ENCODE data around the gene PIK3CD.

DNA sequence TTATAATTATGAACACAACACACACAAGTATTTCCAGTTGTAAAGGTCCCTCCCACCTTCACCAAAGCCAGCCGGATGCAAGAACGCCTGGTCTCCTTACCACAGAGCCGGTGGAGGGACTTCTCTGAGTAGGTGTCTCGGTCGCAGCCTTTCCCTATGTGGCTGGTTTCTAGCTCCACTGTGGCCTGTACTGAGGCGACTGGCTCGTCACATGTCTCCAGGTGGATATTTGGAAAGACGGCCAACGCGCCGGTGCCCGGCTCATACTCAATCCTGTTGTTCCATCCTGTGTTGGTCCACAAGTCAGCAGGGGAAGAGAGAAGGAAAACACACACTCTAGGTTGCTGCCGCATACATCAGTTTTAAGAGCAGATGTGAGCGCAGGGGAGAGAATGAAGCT, 97.8 kb downstream of the PIK3CD start:
- TF ChIP-seq, protein P1, sequence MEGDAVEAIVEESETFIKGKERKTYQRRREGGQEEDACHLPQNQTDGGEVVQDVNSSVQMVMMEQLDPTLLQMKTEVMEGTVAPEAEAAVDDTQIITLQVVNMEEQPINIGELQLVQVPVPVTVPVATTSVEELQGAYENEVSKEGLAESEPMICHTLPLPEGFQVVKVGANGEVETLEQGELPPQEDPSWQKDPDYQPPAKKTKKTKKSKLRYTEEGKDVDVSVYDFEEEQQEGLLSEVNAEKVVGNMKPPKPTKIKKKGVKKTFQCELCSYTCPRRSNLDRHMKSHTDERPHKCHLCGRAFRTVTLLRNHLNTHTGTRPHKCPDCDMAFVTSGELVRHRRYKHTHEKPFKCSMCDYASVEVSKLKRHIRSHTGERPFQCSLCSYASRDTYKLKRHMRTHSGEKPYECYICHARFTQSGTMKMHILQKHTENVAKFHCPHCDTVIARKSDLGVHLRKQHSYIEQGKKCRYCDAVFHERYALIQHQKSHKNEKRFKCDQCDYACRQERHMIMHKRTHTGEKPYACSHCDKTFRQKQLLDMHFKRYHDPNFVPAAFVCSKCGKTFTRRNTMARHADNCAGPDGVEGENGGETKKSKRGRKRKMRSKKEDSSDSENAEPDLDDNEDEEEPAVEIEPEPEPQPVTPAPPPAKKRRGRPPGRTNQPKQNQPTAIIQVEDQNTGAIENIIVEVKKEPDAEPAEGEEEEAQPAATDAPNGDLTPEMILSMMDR (IDR thresholded peaks at IDR 0.05; ENCODE audit: low read length), result no peak
- no peak for TF ChIP-seq EZH2 (IDR thresholded peaks at IDR 0.05; ENCODE audit: borderline replicate concordance, low read length)

Measured in OCI-LY1 (cell line).